Endothelial cell of umbilical vein (primary cell): ENCODE results near the gene NFATC2IP. TPM values are rescaled to one million over a fixed set of nuclear protein-coding genes. Genes with fewer than 3 reads are reported as not detected.

Source experiments
- BruUV-seq: library from RNA; stranded (reverse); fragments of 400-500 nt; replicated peaks from 2 replicates; lab custom pipeline; 2021; lab: Mats Ljungman, UMichigan
- CTCF ChIA-PET: fragments of 300-600, 350-600 bp; sonication (Branson Sonifier 250); formaldehyde crosslinking; loops from one replicate; lab custom pipeline; 2021; ENCODE audit warnings: antibody characterized with exemption, inconsistent platforms; lab: Charles Lee
- POLR2A ChIA-PET: fragments of 300-600, 350-600 bp; sonication (Branson Sonifier 250); formaldehyde crosslinking; loops from one replicate; lab custom pipeline; 2021; ENCODE audit warnings: antibody characterized with exemption, inconsistent platforms; lab: Charles Lee
- DNase-seq: peaks from one replicate; pipeline ENCODE4 v3.0.0-alpha.2; 2011; ENCODE audit warnings: low read depth, low spot score
- FAIRE-seq: peaks from 2 replicates; lab custom pipeline; 2011; peaks lifted over from hg19 to GRCh38; lab: Jason Lieb, UNC
- H2AFZ ChIP-seq: 2 replicates; pipeline ENCODE4 v1.6.0; 2012; ENCODE audit warnings: low read depth, low read length, control low read depth, inconsistent platforms
- H3K27ac ChIP-seq: 2 replicates; pipeline ENCODE4 v1.5.1; 2011; ENCODE audit warnings: low read depth, mild to moderate bottlenecking, control low read depth, low read length, moderate library complexity; ENCODE audit not compliant: insufficient read depth
- H3K27me3 ChIP-seq, 2 experiments: 2 replicates each; pipeline versions ENCODE4 v1.6.0 to v1.6.1; 2011; ENCODE audit warnings: low read length in 2 of 2, mixed read lengths in 1 of 2; ENCODE audit not compliant: control insufficient read depth in 2 of 2, insufficient read depth in 2 of 2
- H3K36me3 ChIP-seq, 2 experiments: 2 replicates in 1 of 2; 3 replicates in 1 of 2; pipeline ENCODE4 v1.5.1; 2011; ENCODE audit warnings: low read length in 2 of 2, mild to moderate bottlenecking in 1 of 2, moderate library complexity in 1 of 2; ENCODE audit not compliant: control insufficient read depth in 2 of 2, insufficient read depth in 2 of 2; ENCODE audit errors: extremely low read depth in 1 of 2
- H3K4me1 ChIP-seq: 3 replicates; pipeline ENCODE4 v1.5.1; 2011; ENCODE audit warnings: mild to moderate bottlenecking, low read length; ENCODE audit not compliant: control insufficient read depth, insufficient read depth; ENCODE audit errors: extremely low read depth
- H3K4me2 ChIP-seq: 2 replicates; pipeline ENCODE4 v1.6.1; 2011; ENCODE audit warnings: low read length, control low read depth, mixed read lengths; ENCODE audit not compliant: insufficient read depth
- H3K4me3 ChIP-seq, 3 experiments: fragments of 200-600 bp in 1 of 3; sonication (generic), shearing (Covaris generic) in 1 of 3; replicated peaks in 1 of 3; 2 replicates each; pipeline ENCODE4 v1.5.1; 2011 to 2016; ENCODE audit warnings: control low read depth in 3 of 3, low read length in 3 of 3, mild to moderate bottlenecking in 2 of 3, inconsistent platforms in 1 of 3, low read depth in 1 of 3, moderate library complexity in 1 of 3; ENCODE audit not compliant: insufficient read depth in 1 of 3
- H3K79me2 ChIP-seq: 2 replicates; pipeline ENCODE4 v1.6.0; 2012; ENCODE audit warnings: low read length, inconsistent platforms; ENCODE audit not compliant: control insufficient read depth, insufficient read depth
- H3K9ac ChIP-seq: replicated peaks from 2 replicates; pipeline ENCODE3; 2011; ENCODE audit warnings: low read length, control low read depth; ENCODE audit not compliant: insufficient read depth; ENCODE audit errors: extremely low read depth
- H3K9me1 ChIP-seq: replicated peaks from 3 replicates; pipeline ENCODE4 v1.6.0; 2011; ENCODE audit warnings: mild to moderate bottlenecking, low read length; ENCODE audit not compliant: control insufficient read depth, insufficient read depth; ENCODE audit errors: extremely low read depth
- H3K9me3 ChIP-seq: replicated peaks from 2 replicates; pipeline ENCODE4 v1.5.1; 2012; ENCODE audit warnings: low read length, inconsistent platforms; ENCODE audit not compliant: control insufficient read depth, insufficient read depth
- H4K20me1 ChIP-seq: replicated peaks from 2 replicates; pipeline ENCODE3; 2011; ENCODE audit warnings: mild to moderate bottlenecking, low read length; ENCODE audit not compliant: control insufficient read depth, insufficient read depth; ENCODE audit errors: extremely low read depth
- CTCF ChIP-seq, 2 donors: IDR thresholded peaks; 1 replicate in 1 of 2; 2 replicates in 1 of 2; pipeline ENCODE4 v1.5.1; 2011; ENCODE audit warnings: low read length in 2 of 2, mild to moderate bottlenecking in 2 of 2, moderate library complexity in 2 of 2, control low read depth in 1 of 2, inconsistent platforms in 1 of 2, low read depth in 1 of 2; ENCODE audit not compliant: insufficient read depth in 1 of 2; ENCODE audit errors: extremely low read depth in 1 of 2
- GATA2 ChIP-seq: IDR thresholded peaks from 2 replicates; pipeline ENCODE4 v1.7.0; 2011; ENCODE audit warnings: low read depth, mild to moderate bottlenecking, moderate library complexity, mixed read lengths, low read length; ENCODE audit not compliant: insufficient read length, insufficient read depth
- MAX ChIP-seq: IDR thresholded peaks from 2 replicates; pipeline ENCODE4 v1.6.1; 2011; ENCODE audit not compliant: insufficient read depth, insufficient read length
- POLR2A ChIP-seq: IDR thresholded peaks from 2 replicates; pipeline ENCODE4 v1.6.1; 2012; ENCODE audit warnings: low read depth, mild to moderate bottlenecking, control low read depth, low read length
- POLR2AphosphoS5 ChIP-seq: IDR thresholded peaks from 2 replicates; pipeline ENCODE4 v1.6.1; 2012; ENCODE audit warnings: low read depth, mild to moderate bottlenecking, control low read depth, low read length, moderate library complexity; ENCODE audit not compliant: insufficient read depth
- dilution Hi-C: fragments of 300-500 bp; cut with MboI; formaldehyde crosslinking; loops from one replicate; pipeline ENCODE4 v1.15.0; 2019; ENCODE audit warnings: low sequenced_read_pairs; ENCODE audit not compliant: extremely low pct_ligation_motif_present
- intact Hi-C: fragments of 100-400 bp; cut with micrococcal nuclease; formaldehyde crosslinking; loops from one replicate; pipeline ENCODE4 v1.10.0; 2022
- polyA plus RNA-seq, 4 experiments: library from polyadenylated mRNA; depleted of rRNA in 3 of 4; stranded (reverse) in 3 of 4; unstranded in 1 of 4; fragments of >200 nt; gene quantifications; 2 replicates each; pipeline versions ENCODE4 v1.2.1 to v1.2.3, GENCODE V29; 2011 to 2012; ENCODE audit warnings: missing spikeins in 1 of 4
- total RNA-seq: library from RNA; stranded (reverse); gene quantifications from 2 replicates; pipeline ENCODE4 v1.2.3, GENCODE V29; 2021

NFATC2IP gene
- total and polyA plus RNA-seq, 2 donors (not counting 3 experiments of a cell fraction or from before 2014, with no cell fraction given) = 64.1 to 69.6 TPM

GRCh38 chr16:28974437-28975157 is 23.9 kb downstream of the NFATC2IP start, which contains the start of gene SPNS1:
TSS of gene SPNS1 (plus strand) at chr16:28974778. CDS start at chr16:28975152, 374 bp downstream.
- Histone ChIP-seq H3K4me3 (peak within 1 kb of the TSS; percentile 68 to 100 (median 84)), H2AFZ (peak within 1 kb of the TSS; percentile 80), H4K20me1 (no peaks in the 10 kb centered on the region), H3K79me2 (peaks cover 15% of the 10 kb centered on the region), H3K4me1 (peaks cover 7% of the 10 kb centered on the region), H3K9me1 (no peaks in the 10 kb centered on the region), H3K36me3 (peaks cover 0 to 9% of the 10 kb centered on the region in 2 experiments), H3K4me2 (peak within 1 kb of the TSS; percentile 93), H3K9me3 (no peaks in the 10 kb centered on the region), H3K9ac (peak within 1 kb of the TSS; percentile 99), H3K27ac (peak within 1 kb of the TSS; percentile 91), H3K27me3 (no peaks in the 10 kb centered on the region)
- FAIRE-seq = peak; percentile 96
- dilution Hi-C loops = no loop called here
- intact Hi-C loops = loop anchor here (2.0 kb wide), 1 partner anchor 24 kb away; the partner anchor contains the start of gene NFATC2IP
- POLR2A ChIA-PET = interaction anchor here (1.2 kb wide), 1 partner anchor 9 kb away, joined by 3 read pairs; no protein-coding TSS in a partner anchor
- TF ChIP-seq POLR2A = peak; percentile 89
- peak; percentile 99 for TF ChIP-seq MAX
- TF ChIP-seq GATA2 = no peak
- TF ChIP-seq POLR2AphosphoS5 = peak; percentile 91
- TF ChIP-seq CTCF (IDR thresholded peaks at IDR 0.05; ENCODE audit: extremely low read depth in 1 of 2, insufficient read depth in 1 of 2, low read depth in 1 of 2, low read length in 2 of 2) = no peak
- TSS peak; percentile 34 for BruUV-seq
- peak; percentile 96 for DNase-seq
- CTCF ChIA-PET = interaction anchor here (0.6 to 1.3 kb wide), 11 partner anchors 11 to 717 kb away, joined by 3 to 7 read pairs (median 3); partner anchors contain the start of genes ATXN2L, RABEP2 and TUFM
